Astrocyte of the spinal cord (primary cell): ENCODE measurements around the gene CHFR.
"Not testable (repeated sequence)": the region's sequence is repeated elsewhere in the genome, so short reads cannot be mapped to it uniquely, and the experiment has no call there.

ENCODE experiments used
- DNase-seq: peaks from one replicate; pipeline ENCODE4 v3.0.0; 2011; ENCODE audit warnings: low read depth, low spot score
- H3K4me3 ChIP-seq: 2 replicates; pipeline ENCODE4 v1.5.1; 2011; ENCODE audit warnings: low read depth, mild to moderate bottlenecking, low read length, moderate library complexity
- in situ Hi-C: cut with HindIII; loops from 2 replicates; pipeline ENCODE4 v1.10.0; 2017; ENCODE audit warnings: low sequenced_read_pairs
- TF ChIP-seq, protein P1 (sequence below): IDR thresholded peaks from 2 replicates; pipeline ENCODE4 v1.5.1; 2012; ENCODE audit warnings: low read depth, mild to moderate bottlenecking, low read length, inconsistent platforms

The CHFR gene

GRCh38 chr12:132923356-132923909 is 36.0 kb upstream of the CHFR start:
- no peak for DNase-seq
- no peak overlapping the region for H3K4me3 ChIP-seq
- TF ChIP-seq, protein P1, sequence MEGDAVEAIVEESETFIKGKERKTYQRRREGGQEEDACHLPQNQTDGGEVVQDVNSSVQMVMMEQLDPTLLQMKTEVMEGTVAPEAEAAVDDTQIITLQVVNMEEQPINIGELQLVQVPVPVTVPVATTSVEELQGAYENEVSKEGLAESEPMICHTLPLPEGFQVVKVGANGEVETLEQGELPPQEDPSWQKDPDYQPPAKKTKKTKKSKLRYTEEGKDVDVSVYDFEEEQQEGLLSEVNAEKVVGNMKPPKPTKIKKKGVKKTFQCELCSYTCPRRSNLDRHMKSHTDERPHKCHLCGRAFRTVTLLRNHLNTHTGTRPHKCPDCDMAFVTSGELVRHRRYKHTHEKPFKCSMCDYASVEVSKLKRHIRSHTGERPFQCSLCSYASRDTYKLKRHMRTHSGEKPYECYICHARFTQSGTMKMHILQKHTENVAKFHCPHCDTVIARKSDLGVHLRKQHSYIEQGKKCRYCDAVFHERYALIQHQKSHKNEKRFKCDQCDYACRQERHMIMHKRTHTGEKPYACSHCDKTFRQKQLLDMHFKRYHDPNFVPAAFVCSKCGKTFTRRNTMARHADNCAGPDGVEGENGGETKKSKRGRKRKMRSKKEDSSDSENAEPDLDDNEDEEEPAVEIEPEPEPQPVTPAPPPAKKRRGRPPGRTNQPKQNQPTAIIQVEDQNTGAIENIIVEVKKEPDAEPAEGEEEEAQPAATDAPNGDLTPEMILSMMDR = no peak
- in situ Hi-C loops = no loop called here

DNA sequence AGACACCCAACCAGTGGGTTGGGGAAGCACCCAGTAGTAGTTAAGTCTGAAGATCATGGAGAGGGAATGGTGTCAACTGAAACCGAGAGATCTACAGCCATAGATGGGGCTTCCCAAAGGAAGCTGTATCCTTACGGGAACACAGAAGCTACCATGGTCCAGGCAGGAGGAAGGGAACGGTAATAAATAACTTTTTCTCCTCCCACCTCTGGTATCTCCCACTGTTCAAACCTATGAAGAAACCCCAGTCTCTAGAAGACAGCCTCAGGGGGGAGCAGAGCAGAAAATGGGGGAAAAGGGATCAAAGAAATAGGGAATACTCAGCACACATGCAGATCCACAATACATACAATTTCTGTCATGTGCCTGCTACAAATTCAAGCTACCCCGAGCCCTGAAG is 35.3 kb upstream of the CHFR start:
- TF ChIP-seq, protein P1 = no peak
- no peak for DNase-seq
- in situ Hi-C loops = no loop called here
- H3K4me3 ChIP-seq = no peak overlapping the region

- H3K4me3 ChIP-seq = no peak overlapping the region
- in situ Hi-C loops = no loop called here
- no peak for DNase-seq
- TF ChIP-seq, protein P1 = no peak
Measured at GRCh38 chr12:132921685-132922084, 34.3 kb upstream of the CHFR start.

DNA sequence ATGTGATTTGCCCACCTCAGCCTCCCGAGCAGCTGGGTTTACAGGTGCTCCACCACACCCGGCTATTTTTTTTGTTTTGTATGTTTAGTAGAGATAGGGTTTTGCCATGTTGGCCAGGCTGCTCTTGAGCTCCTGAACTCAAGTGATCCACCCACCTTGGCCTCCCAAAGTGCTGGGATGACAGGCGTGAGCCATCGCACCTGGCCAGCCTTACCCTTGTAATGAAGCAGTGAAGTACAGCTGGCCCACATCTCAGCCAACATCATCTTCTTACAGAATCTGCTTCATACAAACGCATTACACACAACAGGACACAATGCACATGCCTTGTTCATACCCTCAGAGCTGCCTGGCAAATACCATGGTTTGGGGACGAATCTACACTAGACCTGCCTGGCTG is 31.3 kb upstream of the CHFR start:
- no peak for DNase-seq
- H3K4me3 ChIP-seq = no peak overlapping the region
- in situ Hi-C loops = no loop called here
- TF ChIP-seq, protein P1 = no peak

- in situ Hi-C loops = no loop called here
- TF ChIP-seq, protein P1 = no peak
- peak overlapping the region; percentile 72 for H3K4me3 ChIP-seq
- no peak for DNase-seq
Measured at GRCh38 chr12:132909030-132909368, 21.6 kb upstream of the CHFR start.

GRCh38 chr12:132908145-132909029 is 21.0 kb upstream of the CHFR start:
- peak overlapping the region; percentile 72 for H3K4me3 ChIP-seq
- peak; percentile 99 for DNase-seq
- in situ Hi-C loops = no loop called here
- TF ChIP-seq, protein P1 = no peak

- in situ Hi-C loops, DNase-seq: not testable (repeated sequence)
- H3K4me3 ChIP-seq = peak overlapping the region; percentile 72
Measured at GRCh38 chr12:132907789-132908144, 20.4 kb upstream of the CHFR start.
